Caco-2 (cell line): ENCODE data around the gene CYTIP. TPM values are rescaled to one million over a fixed set of nuclear protein-coding genes. Genes with fewer than 3 reads are reported as not detected.

Experiments used
- Bru-seq: library from RNA; stranded (reverse); fragments of 400-500 nt; gene quantifications from one replicate; lab custom pipeline; 2021; lab: Mats Ljungman, UMichigan
- BruChase-seq, 2 experiments: library from RNA; stranded (reverse); fragments of 400-500 nt; gene quantifications; one replicate each; lab custom pipeline; 2021; lab: Mats Ljungman, UMichigan
- BruUV-seq: library from RNA; stranded (reverse); fragments of 400-500 nt; replicated peaks from 2 replicates; lab custom pipeline; 2021; lab: Mats Ljungman, UMichigan
- CTCF ChIA-PET: fragments of 300-600 bp; sonication (Branson Sonifier 250); formaldehyde crosslinking; loops from one replicate; lab custom pipeline; 2022; ENCODE audit warnings: antibody characterized with exemption; lab: Charles Lee
- POLR2A ChIA-PET: fragments of 300-600 bp; sonication (Branson Sonifier 250); formaldehyde crosslinking; loops from one replicate; lab custom pipeline; 2022; ENCODE audit warnings: antibody characterized with exemption; lab: Charles Lee
- DNase-seq, 2 experiments: peaks; one replicate each; pipeline versions ENCODE4 v3.0.0 to v3.0.0-alpha.2; 2020 to 2022
- H3K27me3 ChIP-seq: replicated peaks from 2 replicates; pipeline ENCODE4 v1.6.0; 2011; ENCODE audit warnings: low read length; ENCODE audit not compliant: control insufficient read depth, insufficient read depth
- H3K36me3 ChIP-seq: 2 replicates; pipeline ENCODE4 v1.5.1; 2011; ENCODE audit warnings: low read length; ENCODE audit not compliant: control insufficient read depth, insufficient read depth
- H3K4me1 ChIP-seq: fragments of 250-450 bp; sonication (Bioruptor Pico); 2 replicates; pipeline ENCODE4 v1.5.1; 2020; ENCODE audit warnings: mild to moderate bottlenecking
- H3K4me3 ChIP-seq: 2 replicates; pipeline ENCODE4 v1.5.1; 2011; ENCODE audit warnings: low read depth, mild to moderate bottlenecking, control low read depth, low read length
- H3K9me3 ChIP-seq: fragments of 250-450 bp; sonication (Bioruptor Pico); 2 replicates; pipeline ENCODE4 v1.5.1; 2020; ENCODE audit warnings: mild to moderate bottlenecking, moderate library complexity
- H3K27ac Mint-ChIP-seq: one replicate; pipeline ENCODE4 v1.8.0; 2022; ENCODE audit warnings: mixed read lengths; ENCODE audit not compliant: unreplicated experiment
- H3K27me3 Mint-ChIP-seq: one replicate; pipeline ENCODE4 v1.8.0; 2022; ENCODE audit warnings: mixed read lengths; ENCODE audit not compliant: insufficient read depth, unreplicated experiment
- H3K36me3 Mint-ChIP-seq: one replicate; pipeline ENCODE4 v1.8.0; 2022; ENCODE audit warnings: mild to moderate bottlenecking, mixed read lengths; ENCODE audit not compliant: insufficient read depth, unreplicated experiment
- H3K4me1 Mint-ChIP-seq: one replicate; pipeline ENCODE4 v1.8.0; 2022; ENCODE audit warnings: low read depth, mixed read lengths; ENCODE audit not compliant: unreplicated experiment
- H3K4me3 Mint-ChIP-seq: one replicate; pipeline ENCODE4 v1.8.0; 2022; ENCODE audit warnings: mild to moderate bottlenecking, moderate library complexity, mixed read lengths; ENCODE audit not compliant: unreplicated experiment
- H3K9me3 Mint-ChIP-seq: one replicate; pipeline ENCODE4 v1.8.0; 2022; ENCODE audit warnings: mixed read lengths; ENCODE audit not compliant: unreplicated experiment
- CTCF ChIP-seq, 2 experiments: fragments of 200-600 bp in 1 of 2; IDR thresholded peaks; 1 replicate in 1 of 2; 2 replicates in 1 of 2; pipeline versions ENCODE4 v1.5.1 to v1.8.0; 2011 to 2022; ENCODE audit warnings: antibody characterized with exemption in 1 of 2, control low read depth in 1 of 2, inconsistent platforms in 1 of 2, low read depth in 1 of 2, low read length in 1 of 2, mild to moderate bottlenecking in 1 of 2, moderate library complexity in 1 of 2; ENCODE audit not compliant: insufficient read depth in 1 of 2, severe bottlenecking in 1 of 2, unreplicated experiment in 1 of 2
- intact Hi-C: fragments of 100-400 bp; cut with micrococcal nuclease; formaldehyde crosslinking; loops from one replicate; pipeline ENCODE4 v1.10.0; 2022; ENCODE audit not compliant: unreplicated experiment
- long read RNA-seq: library from polyadenylated mRNA; stranded (forward); transcript quantifications from one replicate; pipeline ENCODE4 v2.0.0, GENCODE V29; 2022
- total RNA-seq: library from RNA; stranded (reverse); gene quantifications from 2 replicates; pipeline ENCODE4 v1.2.3, GENCODE V29; 2022

Gene CYTIP
- total RNA-seq (0.26 and 1.1 TPM in 2 replicates), Bru-seq, nascent RNA (percentile 37 among the genes with signal in this experiment), BruChase-seq, experiment 1, labeled RNA remaining after a 2-hour chase (percentile 30 among the genes with signal in this experiment), BruChase-seq, experiment 2, labeled RNA remaining after a 6-hour chase (percentile 28 among the genes with signal in this experiment)
- long read RNA-seq: 0 reads

GRCh38 chr2:157443795-157444640 is at the start of gene CYTIP:
TSS of gene CYTIP (minus strand) at chr2:157444089. CDS start at chr2:157444020, 69 bp downstream.
- Mint-ChIP-seq H3K9me3 (peaks cover 6% of the 10 kb centered on the region), H3K27ac (no peak within 1 kb of the TSS), H3K4me1 (peaks cover 5% of the 10 kb centered on the region), H3K36me3 (no peaks in the 10 kb centered on the region), H3K4me3 (no peak within 1 kb of the TSS), H3K27me3 (peaks cover 3% of the 10 kb centered on the region)
- CTCF ChIA-PET: no interaction called here
- no peak for TF ChIP-seq CTCF (IDR thresholded peaks at IDR 0.05; ENCODE audit: insufficient read depth in 1 of 2, low read depth in 1 of 2, low read length in 1 of 2, severe bottlenecking in 1 of 2, unreplicated experiment in 1 of 2)
- intact Hi-C loops: no loop called here
- Histone ChIP-seq H3K9me3 (no peaks in the 10 kb centered on the region), H3K4me3 (no peak within 1 kb of the TSS), H3K36me3 (no peaks in the 10 kb centered on the region), H3K27me3 (no peaks in the 10 kb centered on the region), H3K4me1 (0 out of 2 replicates have a peak, but pooled peaks cover 6% of the 10 kb centered on the region)
- BruUV-seq: no TSS peak
- DNase-seq: no peak
- POLR2A ChIA-PET: no interaction called here

GRCh38 chr2:157492189-157492773 is 48.4 kb upstream of the CYTIP start:
- Mint-ChIP-seq H3K27ac (no peak overlapping the region), H3K27me3 (no peaks in the 10 kb centered on the region), H3K4me1 (no peaks in the 10 kb centered on the region), H3K4me3 (no peak overlapping the region), H3K9me3 (no peaks in the 10 kb centered on the region), H3K36me3 (no peaks in the 10 kb centered on the region)
- ChIA-PET CTCF (interaction anchor here (0.6 to 1.9 kb wide), 8 partner anchors 52 to 532 kb away, joined by 3 to 12 read pairs (median 4); no protein-coding TSS in a partner anchor), POLR2A (no interaction called here)
- intact Hi-C loops: loop anchor here (1.0 to 5.0 kb wide), 5 partner anchors 101 to 519 kb away; no protein-coding TSS in a partner anchor
- DNase-seq: peak; percentile 63 to 74
- Histone ChIP-seq H3K4me3 (no peak overlapping the region), H3K36me3 (no peaks in the 10 kb centered on the region), H3K4me1 (no peaks in the 10 kb centered on the region), H3K9me3 (no peaks in the 10 kb centered on the region), H3K27me3 (no peaks in the 10 kb centered on the region)
- BruUV-seq: no TSS peak
- TF ChIP-seq CTCF (IDR thresholded peaks at IDR 0.05; ENCODE audit: insufficient read depth in 1 of 2, low read depth in 1 of 2, low read length in 1 of 2, severe bottlenecking in 1 of 2, unreplicated experiment in 1 of 2): peak; percentile 78 to 87

GRCh38 chr2:157489983-157490382 is 46.1 kb upstream of the CYTIP start:
- H3K4me3 Mint-ChIP-seq: no peak overlapping the region
- intact Hi-C loops: loop anchor here (5.0 kb wide), 1 partner anchor 262 kb away; no protein-coding TSS in a partner anchor
- H3K27ac Mint-ChIP-seq: no peak overlapping the region
- CTCF ChIA-PET: interaction anchor here (0.6 kb wide), 1 partner anchor 166 kb away, joined by 3 read pairs; no protein-coding TSS in a partner anchor
- peaks cover 8% of the 10 kb centered on the region for H3K4me1 Mint-ChIP-seq
- no peak for DNase-seq
- H3K9me3 ChIP-seq: no peaks in the 10 kb centered on the region
- H3K4me1 ChIP-seq: peaks cover 12% of the 10 kb centered on the region; the same call in 1 of the 2 replicates
- H3K27me3 ChIP-seq: no peaks in the 10 kb centered on the region
- no peaks in the 10 kb centered on the region for H3K27me3 Mint-ChIP-seq
- H3K4me3 ChIP-seq: no peak overlapping the region
- POLR2A ChIA-PET: no interaction called here
- no peaks in the 10 kb centered on the region for H3K9me3 Mint-ChIP-seq
- no peaks in the 10 kb centered on the region for H3K36me3 Mint-ChIP-seq
- no TSS peak for BruUV-seq
- TF ChIP-seq CTCF (IDR thresholded peaks at IDR 0.05; ENCODE audit: insufficient read depth in 1 of 2, low read depth in 1 of 2, low read length in 1 of 2, severe bottlenecking in 1 of 2, unreplicated experiment in 1 of 2): no peak
- H3K36me3 ChIP-seq: no peaks in the 10 kb centered on the region
